GM12878 (cell line): ENCODE measurements around the gene SPI1. TPM values are rescaled to one million over a fixed set of nuclear protein-coding genes. Genes with fewer than 3 reads are reported as not detected.

Source experiments
- ASH2L ChIP-seq: fragments of 300-600, 200-600 bp; sonication (generic); IDR thresholded peaks from 2 replicates; pipeline ENCODE4 v1.6.1; 2017; ENCODE audit warnings: low read depth, mild to moderate bottlenecking, borderline replicate concordance
- EED ChIP-seq: sonication (generic); IDR thresholded peaks from 2 replicates; pipeline ENCODE4 v1.6.1; 2016; ENCODE audit warnings: antibody characterized with exemption, low read depth
- EP300 ChIP-seq, 2 experiments: fragments of 150-350 bp in 1 of 2; IDR thresholded peaks; 2 replicates each; pipeline ENCODE4 v1.6.1; 2011 to 2012; ENCODE audit warnings: low read depth in 2 of 2, low read length in 2 of 2, borderline replicate concordance in 1 of 2, improper control_type of control experiment in 1 of 2, inconsistent platforms in 1 of 2; ENCODE audit not compliant: control insufficient read depth in 1 of 2
- HCFC1 ChIP-seq: fragments of 150-350 bp; IDR thresholded peaks from 2 replicates; pipeline ENCODE4 v1.6.1; 2014; ENCODE audit warnings: low read length
- IKZF1 ChIP-seq: fragments of 450-650 bp; conservative IDR thresholded peaks from 2 replicates; pipeline ENCODE4 v1.6.1; 2017; ENCODE audit warnings: antibody characterized with exemption, mild to moderate bottlenecking
- LARP7 ChIP-seq: fragments of 450-650 bp; IDR thresholded peaks from 2 replicates; pipeline ENCODE4 v1.6.1; 2017; ENCODE audit warnings: mild to moderate bottlenecking
- MEF2B ChIP-seq: fragments of 450-650 bp; IDR thresholded peaks from 2 replicates; pipeline ENCODE4 v1.6.1; 2018; ENCODE audit warnings: mild to moderate bottlenecking, moderate library complexity; ENCODE audit not compliant: partially characterized antibody, poor library complexity, severe bottlenecking
- NFXL1 ChIP-seq: fragments of 450-650 bp; IDR thresholded peaks from 2 replicates; pipeline ENCODE4 v1.6.1; 2017; ENCODE audit warnings: antibody characterized with exemption, mild to moderate bottlenecking, borderline replicate concordance
- POLR2A ChIP-seq: IDR thresholded peaks from 2 replicates; pipeline ENCODE4 v1.6.1; 2011; ENCODE audit warnings: low read depth, mild to moderate bottlenecking, low read length
- RUNX3 ChIP-seq: IDR thresholded peaks from 2 replicates; pipeline ENCODE4 v1.6.1; 2012; ENCODE audit warnings: low read length, inconsistent platforms
- YY1 ChIP-seq: IDR thresholded peaks from 2 replicates; pipeline ENCODE4 v1.6.1; 2011; ENCODE audit warnings: low read depth, mild to moderate bottlenecking, low read length
- polyA plus RNA-seq, 11 experiments: library from polyadenylated mRNA; depleted of rRNA in 4 of 11; unstranded in 6 of 11; stranded (reverse) in 5 of 11; fragments of >200 nt; fragmentation: Nextera tagmentation in 4 of 11; fragmentation: Illumina TruSeq in 1 of 11; extraction: Ambion mirVana in 4 of 11; extraction: Trizol in 1 of 11; gene quantifications; 1 replicate in 1 of 11; 2 replicates in 10 of 11; pipeline versions ENCODE4 v1.2.1 to v1.2.3, GENCODE V29; 2011 to 2016; ENCODE audit warnings: inconsistent platforms in 2 of 11, missing spikeins in 2 of 11, low read depth in 1 of 11
- total RNA-seq, 4 experiments: library from RNA; depleted of rRNA in 3 of 4; stranded (reverse); fragments of >200 nt in 3 of 4; fragmentation: Illumina TruSeq in 1 of 4; extraction: Trizol in 1 of 4; gene quantifications; 2 replicates each; pipeline versions ENCODE4 v1.2.1 to v1.2.3, GENCODE V29; 2013 to 2021
- TF ChIP-seq, protein P1 (sequence below): fragments of 450-650 bp; IDR thresholded peaks from 2 replicates; pipeline ENCODE4 v1.6.1; 2017; ENCODE audit warnings: mild to moderate bottlenecking, moderate library complexity

The SPI1 gene
- total and polyA plus RNA-seq, 10 of the 15 experiments (the other 5 are each of a cell fraction or from before 2014, with no cell fraction given): 0.05 to 31.1 (median 9.7) TPM

DNA sequence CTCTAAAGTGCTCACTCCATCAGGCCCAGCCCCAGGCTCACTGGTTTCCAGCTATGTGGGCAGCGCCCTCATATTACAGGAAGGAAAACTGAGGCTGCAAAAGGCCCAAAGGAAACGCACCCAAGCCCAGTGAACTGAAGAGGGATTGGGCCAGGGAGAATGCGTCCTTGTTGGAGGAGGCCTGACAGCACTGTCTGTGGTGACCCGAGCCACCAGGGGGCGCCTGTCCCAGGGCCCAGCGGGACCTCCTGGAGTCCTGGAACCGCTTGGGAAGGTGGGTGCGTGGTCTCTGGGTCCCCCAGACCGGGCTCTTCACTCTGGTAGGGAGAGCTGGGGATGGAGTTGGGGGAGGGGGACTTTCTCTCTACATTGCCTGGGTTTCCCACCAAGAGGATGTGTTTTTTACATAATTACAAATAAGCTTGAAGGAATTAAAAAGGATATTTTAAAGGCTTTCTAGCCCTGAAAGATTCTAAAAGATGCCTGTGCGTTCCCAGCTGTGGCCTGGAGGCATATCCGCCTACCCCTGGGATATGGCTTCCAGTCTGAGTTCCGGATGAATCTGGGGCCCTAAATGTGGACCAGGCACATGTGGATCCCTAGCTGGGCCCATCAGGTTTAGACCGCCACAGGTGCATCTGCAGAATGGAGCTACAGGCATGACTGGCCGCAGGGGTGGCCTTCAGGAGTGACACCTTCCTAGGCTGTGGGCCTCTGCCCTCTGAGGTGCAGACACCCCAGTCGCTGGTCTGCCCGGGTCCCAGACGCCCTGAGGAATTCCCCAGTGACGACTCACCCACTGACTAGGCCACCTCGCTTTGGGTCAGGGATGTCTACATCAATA, 4.2 kb downstream of the SPI1 start (continued):
- TF ChIP-seq, protein P1, sequence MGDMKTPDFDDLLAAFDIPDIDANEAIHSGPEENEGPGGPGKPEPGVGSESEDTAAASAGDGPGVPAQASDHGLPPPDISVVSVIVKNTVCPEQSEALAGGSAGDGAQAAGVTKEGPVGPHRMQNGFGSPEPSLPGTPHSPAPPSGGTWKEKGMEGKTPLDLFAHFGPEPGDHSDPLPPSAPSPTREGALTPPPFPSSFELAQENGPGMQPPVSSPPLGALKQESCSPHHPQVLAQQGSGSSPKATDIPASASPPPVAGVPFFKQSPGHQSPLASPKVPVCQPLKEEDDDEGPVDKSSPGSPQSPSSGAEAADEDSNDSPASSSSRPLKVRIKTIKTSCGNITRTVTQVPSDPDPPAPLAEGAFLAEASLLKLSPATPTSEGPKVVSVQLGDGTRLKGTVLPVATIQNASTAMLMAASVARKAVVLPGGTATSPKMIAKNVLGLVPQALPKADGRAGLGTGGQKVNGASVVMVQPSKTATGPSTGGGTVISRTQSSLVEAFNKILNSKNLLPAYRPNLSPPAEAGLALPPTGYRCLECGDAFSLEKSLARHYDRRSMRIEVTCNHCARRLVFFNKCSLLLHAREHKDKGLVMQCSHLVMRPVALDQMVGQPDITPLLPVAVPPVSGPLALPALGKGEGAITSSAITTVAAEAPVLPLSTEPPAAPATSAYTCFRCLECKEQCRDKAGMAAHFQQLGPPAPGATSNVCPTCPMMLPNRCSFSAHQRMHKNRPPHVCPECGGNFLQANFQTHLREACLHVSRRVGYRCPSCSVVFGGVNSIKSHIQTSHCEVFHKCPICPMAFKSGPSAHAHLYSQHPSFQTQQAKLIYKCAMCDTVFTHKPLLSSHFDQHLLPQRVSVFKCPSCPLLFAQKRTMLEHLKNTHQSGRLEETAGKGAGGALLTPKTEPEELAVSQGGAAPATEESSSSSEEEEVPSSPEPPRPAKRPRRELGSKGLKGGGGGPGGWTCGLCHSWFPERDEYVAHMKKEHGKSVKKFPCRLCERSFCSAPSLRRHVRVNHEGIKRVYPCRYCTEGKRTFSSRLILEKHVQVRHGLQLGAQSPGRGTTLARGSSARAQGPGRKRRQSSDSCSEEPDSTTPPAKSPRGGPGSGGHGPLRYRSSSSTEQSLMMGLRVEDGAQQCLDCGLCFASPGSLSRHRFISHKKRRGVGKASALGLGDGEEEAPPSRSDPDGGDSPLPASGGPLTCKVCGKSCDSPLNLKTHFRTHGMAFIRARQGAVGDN: no peak
- peak; percentile 69; the same call in 1 of the 2 replicates for TF ChIP-seq IKZF1
- no peak for TF ChIP-seq MEF2B
- no peak for TF ChIP-seq ASH2L
- TF ChIP-seq POLR2A: peak; percentile 19; the same call in 1 of the 2 replicates
- TF ChIP-seq RUNX3: peak; percentile 76
- TF ChIP-seq LARP7: peak; percentile 52; the same call in 1 of the 2 replicates
- peak; percentile 18; the same call in 1 of the 2 replicates for TF ChIP-seq HCFC1
- TF ChIP-seq NFXL1: 0 out of 2 replicates have a peak, but pooled peaks have one; percentile 26
- peak; percentile 57 for TF ChIP-seq EED
- peak; percentile 63 for TF ChIP-seq YY1
- TF ChIP-seq EP300 (IDR thresholded peaks at IDR 0.05; ENCODE audit: borderline replicate concordance in 1 of 2, control insufficient read depth in 1 of 2, low read depth in 2 of 2, low read length in 2 of 2): no peak
